HG02759 (cell line): Measurements from ENCODE around the gene YES1.
A peak's percentile ranks its signal among the peaks of the same experiment; 100 is the strongest.

ENCODE experiments used
- ATAC-seq: cut with Tn5 transposase; IDR thresholded peaks from one replicate; pipeline ENCODE4 v1.9.1; 2021; ENCODE audit warnings: mild to moderate bottlenecking, moderate library complexity; ENCODE audit not compliant: unreplicated experiment

The YES1 gene

GRCh38 chr18:811892-812375 is at the start of gene YES1:
Gene YES1, minus strand, starts transcription at chr18:812242. Its CDS starts 55,415 bp downstream, at chr18:756827.
- peak; percentile 52 for ATAC-seq

DNA sequence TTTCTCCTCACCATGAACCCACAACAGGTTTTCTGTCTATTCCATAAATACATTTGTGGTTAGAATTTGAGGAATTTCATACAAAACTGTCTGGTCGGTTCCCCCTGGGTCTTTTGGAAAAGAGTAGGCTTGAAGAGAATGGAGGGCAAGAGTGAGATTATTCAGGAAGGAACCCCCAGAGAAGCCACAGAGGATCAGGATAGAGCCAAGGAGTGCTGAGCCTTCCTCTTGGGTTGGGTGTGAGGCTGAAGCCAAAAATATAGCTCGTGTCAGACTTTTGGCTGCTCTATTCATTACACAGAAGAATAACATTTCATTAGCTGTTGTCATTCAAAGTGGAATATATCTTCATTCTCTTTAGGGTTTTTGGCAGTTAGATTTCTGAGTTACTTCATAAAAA is 45.9 kb upstream of the YES1 start:
- no peak for ATAC-seq

DNA sequence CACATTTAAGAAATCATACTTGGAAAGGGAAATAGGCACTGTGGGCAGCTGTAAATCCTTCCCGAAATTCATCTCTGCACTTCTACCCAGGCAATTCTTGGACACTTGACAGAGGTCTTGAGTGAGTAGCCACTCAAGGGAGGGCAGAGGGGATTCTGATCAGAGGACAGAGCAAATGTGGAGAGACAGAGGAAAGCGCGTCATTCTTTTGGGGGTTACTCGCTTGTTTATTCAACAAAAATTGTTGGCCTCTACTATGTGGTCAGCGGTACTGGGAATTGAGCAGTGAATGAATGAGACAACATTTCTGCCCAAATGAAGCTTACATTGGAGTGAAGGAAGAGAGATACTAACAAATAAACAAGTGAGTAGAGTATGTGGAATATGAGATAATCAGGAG is 41.4 kb upstream of the YES1 start:
- no peak for ATAC-seq

GRCh38 chr18:850960-851359 is 38.9 kb upstream of the YES1 start:
- ATAC-seq = no peak

GRCh38 chr18:849021-849420 is 37.0 kb upstream of the YES1 start:
- no peak for ATAC-seq

- ATAC-seq = no peak
Measured at GRCh38 chr18:848062-848861, 36.2 kb upstream of the YES1 start.

DNA sequence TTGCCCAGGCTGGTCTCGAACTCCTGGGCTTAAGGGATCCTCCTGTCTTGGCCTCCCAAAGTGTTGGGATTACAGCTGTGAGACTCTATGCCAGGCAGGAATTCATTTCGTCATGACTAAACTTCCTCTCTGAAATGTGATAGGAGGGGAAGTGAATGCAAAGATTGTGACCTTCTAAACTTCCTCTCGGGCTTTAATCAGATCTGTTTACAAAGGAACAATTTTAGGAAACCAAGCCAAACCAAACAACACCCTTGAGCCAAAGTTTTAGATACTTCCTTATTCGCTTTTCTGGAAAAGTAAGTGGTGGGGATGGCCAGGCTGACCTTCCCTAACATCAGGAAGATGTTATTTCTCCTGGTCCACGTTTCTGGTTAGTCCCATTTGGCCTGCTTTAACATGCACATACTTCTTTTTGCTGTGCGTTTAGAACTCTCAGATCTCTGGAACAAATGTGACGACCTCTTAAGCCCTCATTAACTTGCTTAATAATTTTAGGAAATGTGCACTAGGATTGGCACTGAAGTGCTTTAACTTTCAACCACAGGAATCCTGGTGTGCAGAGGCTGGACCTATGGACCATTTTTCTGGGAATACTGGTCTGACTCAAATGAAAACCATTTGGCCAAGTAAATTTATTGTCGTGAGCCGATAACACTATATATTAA is 33.2 kb upstream of the YES1 start:
- ATAC-seq = no peak

DNA sequence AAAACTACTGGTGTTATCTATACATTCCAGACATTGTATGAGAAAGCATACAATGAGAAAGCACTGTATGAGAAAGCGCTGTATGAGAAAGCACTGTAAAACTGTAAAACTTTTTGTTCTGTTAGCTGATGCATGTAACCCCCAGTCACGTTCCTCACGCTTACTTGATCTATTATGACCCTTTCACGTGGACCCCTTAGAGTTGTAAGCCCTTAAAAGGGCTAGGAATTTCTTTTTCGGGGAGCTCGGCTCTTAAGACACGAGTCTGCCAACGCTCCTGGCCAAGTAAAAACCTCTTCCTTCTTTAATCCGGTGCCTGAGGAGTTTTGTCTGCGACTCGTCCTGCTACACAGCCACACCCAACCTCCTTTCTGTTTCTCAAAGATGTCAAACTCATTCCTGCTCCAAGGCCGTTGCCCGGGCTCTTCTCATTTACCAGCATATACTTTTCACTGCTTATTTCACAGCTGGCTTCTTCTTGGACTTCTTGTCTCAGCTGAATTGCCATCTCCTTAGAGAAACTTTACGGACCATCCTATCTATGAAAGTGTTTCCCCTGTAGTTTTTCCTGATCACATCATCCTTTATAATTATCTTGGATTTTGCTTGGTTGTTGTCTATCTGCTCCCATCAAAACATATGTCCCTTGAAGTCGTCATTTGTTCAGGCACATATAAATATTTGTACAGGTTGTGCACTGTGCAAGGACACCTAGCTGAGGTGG is 29.8 kb upstream of the YES1 start:
- ATAC-seq = no peak

DNA sequence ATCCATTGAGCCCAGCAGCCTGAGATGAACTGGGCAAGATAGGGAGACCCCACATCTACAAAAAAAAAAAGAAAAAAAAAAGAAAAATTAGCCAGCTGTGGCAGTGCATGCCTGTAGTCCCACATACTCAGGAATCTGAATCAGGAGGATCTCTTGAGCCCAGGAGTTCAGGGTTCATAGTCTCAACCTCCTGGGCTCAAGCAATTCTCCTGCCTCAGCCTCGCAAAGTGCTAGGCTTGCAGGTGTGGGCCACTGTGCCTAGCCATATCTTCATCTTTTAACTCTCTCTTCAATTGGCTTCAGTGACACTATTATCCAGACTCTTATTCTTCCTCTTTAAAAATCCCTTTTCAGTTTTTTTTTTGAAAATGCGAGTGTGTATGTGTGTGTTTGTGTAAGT is 28.5 kb upstream of the YES1 start:
- ATAC-seq = no peak

- ATAC-seq = no peak
Measured at GRCh38 chr18:840023-840408, 28.0 kb upstream of the YES1 start.

- ATAC-seq = peak; percentile 99
Measured at GRCh38 chr18:839224-840022, 27.4 kb upstream of the YES1 start.

DNA sequence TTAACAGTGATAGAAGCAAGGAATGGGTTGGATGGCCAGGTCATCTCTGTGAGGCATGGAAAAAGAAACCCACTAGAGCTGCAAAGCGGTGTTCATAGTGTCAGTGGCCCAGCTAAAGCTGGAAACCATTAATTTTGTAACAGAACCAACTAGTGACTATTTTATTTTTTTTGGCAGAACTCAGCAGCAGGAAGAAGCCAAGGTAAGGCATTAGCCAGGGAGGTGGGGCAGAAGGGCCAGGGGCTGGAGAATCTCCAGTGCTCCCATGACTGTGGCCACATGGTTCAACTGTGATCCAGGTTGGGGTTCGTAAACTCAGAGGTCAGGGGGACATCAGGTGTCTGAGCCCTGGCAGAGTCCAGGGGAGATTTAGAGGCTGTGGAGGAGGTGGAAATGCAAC is 25.9 kb upstream of the YES1 start:
- ATAC-seq = no peak

GRCh38 chr18:834082-834720 is 22.2 kb upstream of the YES1 start:
- no peak for ATAC-seq

DNA sequence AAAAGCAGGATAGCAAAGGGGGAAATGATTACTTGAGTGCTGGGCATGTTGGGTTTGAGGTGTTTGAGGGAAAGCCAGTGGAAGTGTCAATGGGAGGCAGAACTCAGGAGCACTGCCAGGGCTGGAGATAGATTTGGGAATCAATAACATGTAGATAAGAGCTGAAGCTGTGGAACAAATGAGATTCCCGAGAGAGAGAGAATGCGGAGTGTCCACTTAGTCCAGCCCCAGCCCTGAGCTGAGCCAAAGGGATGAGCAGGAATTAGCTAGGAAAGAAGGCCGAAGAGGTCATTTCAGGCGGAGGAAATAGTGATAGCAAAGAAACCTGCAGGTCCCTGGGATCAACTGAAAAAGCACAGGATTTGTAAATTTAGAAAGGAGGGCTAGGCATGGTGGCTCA is 21.2 kb upstream of the YES1 start:
- ATAC-seq = no peak

GRCh38 chr18:832085-832681 is 20.1 kb upstream of the YES1 start:
- ATAC-seq = no peak

DNA sequence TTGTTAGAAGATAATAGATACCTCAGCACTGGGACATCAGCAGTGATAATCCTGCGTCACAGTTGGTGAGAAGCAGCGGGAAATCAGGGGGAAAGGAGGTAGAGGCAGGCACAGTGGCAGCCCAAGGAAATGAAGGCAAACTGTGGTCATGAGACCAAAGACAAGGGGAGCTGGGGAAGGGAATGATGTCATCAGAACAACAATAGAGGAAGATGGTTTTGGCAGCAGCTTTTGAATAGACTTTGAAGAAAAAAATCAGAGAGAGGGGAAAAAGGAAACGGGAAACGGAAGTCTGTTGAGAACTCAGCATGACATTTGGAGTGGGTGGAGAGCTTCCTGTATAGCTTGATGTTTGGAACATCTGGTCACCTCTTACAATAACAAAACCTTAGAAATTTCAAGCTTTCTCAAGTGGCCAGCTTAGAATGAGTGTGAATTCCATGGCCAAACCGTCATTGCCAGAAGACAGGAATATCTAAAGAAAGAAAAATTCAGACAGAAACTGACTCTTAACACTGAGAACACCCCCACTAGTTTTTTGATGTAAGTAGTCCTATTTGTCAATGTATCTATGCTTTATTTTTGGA is 18.4 kb upstream of the YES1 start:
- ATAC-seq = peak; percentile 68

DNA sequence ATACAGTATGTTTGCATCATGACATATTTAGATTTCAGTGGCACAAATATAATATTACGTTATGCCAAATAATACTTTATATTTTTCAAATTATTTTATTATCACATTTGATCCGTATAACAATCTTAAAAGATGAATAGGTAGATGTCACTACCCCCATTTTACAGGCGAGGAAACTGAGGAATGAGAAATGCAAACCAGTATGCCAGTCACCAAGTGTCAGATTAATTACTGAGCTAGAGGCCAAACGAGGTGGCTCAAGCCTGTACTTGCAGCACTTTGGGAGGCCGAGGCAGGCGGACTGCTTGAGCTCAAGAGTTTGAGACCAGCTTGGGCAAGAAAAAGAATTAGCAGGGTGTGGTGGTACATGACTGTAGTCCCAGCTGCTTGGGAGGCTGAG is 17.4 kb upstream of the YES1 start:
- no peak for ATAC-seq

DNA sequence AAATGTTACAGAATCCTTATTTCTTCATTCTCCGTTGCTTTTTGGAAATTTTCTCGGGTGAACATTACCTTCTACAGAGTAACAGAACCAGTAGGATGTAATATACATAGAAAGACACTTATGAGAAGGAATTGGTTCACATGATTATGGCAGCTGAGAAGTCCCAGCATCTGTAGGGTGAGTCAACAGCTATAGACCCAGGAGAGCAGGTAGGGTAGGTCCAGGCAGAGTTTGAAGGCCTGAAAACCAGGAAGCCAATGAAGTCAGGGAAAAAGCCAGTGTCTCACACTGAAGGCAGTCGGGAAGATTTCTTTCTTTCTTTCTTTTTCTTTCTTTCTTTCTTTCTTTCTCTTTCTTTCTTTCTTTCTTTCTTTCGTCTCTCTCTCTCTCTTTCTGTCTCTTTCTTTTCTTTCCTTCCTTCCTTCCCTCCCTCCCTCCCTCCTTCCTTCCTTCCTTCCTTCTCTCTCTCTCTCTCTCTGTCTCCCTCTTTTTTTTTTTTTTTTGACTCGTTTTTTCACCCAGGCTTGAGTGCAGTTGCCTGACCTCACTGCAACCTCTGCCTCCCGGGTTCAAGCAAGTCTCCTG is 15.1 kb upstream of the YES1 start:
- ATAC-seq = no peak

GRCh38 chr18:825891-826585 is 14.0 kb upstream of the YES1 start:
- no peak for ATAC-seq
